ENCODE results near the gene LTA4H.

GRCh38 chr12:96025518-96025917, 9.9 kb downstream of the LTA4H start:
- TF ChIP-seq ZNF274 (IDR thresholded peaks at IDR 0.05; ENCODE audit: low read depth, low read length) (no peak), SUZ12 (IDR thresholded peaks at IDR 0.05; ENCODE audit: extremely low read depth, insufficient read depth, insufficient read length) (no peak)

Data from NT2/D1 (cell line).